RKO (cell line): Measurements from ENCODE around the gene SMG6.
"Not testable (repeated sequence)": the region's sequence is repeated elsewhere in the genome, so short reads cannot be mapped to it uniquely, and the experiment has no call there.

Source experiments
- DNase-seq: peaks from one replicate; pipeline ENCODE4 v3.0.0-alpha.2; 2016; ENCODE audit warnings: low spot score

Gene SMG6

DNA sequence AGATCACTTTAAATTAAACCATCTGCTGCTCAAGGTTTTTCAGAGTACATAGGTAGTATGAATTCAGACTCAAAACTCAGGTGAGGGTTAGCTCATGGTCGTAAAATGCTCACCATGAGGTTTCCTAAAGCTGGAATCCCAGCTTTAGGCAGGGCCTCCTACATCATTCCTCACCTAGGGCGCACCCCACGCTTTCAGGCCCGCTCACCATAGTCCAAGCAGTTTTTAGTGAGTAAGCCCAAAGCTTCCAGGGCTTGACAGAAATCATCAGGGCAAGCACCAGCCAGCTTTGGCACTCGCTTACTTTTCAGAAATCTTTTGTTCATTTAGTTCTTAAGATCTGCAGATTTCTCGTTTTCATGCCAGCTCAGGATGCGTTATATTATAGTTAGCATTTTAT, 158.9 kb downstream of the SMG6 start:
- DNase-seq, result no peak

DNA sequence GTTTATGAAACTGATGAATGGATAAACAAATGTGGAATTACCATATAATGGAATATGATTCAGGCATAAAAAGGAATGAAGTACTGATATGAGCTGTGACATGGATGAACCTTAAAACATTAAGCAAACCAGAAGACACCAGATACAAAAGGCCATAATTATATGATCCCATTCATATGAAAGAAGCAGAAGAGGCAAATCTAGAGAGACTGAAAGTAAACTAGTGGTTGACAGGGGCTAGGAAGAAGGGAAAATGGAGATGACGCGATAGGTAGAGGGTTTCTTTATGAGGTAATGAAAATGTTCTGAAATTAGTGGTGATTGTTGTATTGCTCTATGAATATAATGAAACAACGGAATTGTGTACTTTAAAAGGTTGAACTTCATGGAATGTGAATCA, 160.3 kb downstream of the SMG6 start:
- no peak for DNase-seq

DNA sequence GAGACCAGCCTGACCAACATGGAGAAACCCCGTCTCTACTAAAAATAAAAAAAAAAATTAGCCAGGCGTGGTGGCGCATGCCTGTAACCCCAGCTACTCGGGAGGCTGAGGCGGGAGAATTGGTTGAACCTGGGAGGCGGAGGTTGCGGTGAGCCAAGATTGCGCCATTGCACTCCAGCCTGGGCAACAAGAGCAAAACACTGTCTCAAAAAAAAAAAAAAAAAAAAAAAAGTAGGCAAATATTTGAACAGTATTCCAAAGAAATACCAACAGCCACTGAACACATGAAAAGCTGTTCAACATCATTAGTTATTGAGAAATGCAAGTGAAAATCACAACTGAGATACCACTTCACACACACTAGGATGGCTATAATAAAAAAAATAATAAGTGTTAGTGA, 160.9 kb downstream of the SMG6 start:
- not testable (repeated sequence) for DNase-seq

DNA sequence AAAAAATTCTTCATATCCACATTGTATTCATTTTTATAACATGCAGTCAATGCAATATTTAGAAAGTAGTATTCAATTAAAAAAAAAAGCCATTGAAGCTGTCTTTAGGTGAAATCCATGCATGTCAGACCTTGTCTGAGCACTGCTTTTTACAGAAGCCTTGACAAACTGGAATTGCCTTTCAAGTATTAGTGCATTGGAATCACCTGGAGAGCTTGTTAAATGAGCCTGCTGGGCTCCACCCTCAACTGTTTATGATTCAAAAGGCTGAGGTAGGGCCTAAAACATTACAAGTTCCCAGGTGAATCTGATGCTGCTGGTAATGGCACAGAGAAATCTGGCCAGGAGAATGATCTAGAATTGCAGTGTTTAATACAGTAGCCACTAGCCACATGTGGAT, 162.9 kb downstream of the SMG6 start:
- no peak for DNase-seq

DNA sequence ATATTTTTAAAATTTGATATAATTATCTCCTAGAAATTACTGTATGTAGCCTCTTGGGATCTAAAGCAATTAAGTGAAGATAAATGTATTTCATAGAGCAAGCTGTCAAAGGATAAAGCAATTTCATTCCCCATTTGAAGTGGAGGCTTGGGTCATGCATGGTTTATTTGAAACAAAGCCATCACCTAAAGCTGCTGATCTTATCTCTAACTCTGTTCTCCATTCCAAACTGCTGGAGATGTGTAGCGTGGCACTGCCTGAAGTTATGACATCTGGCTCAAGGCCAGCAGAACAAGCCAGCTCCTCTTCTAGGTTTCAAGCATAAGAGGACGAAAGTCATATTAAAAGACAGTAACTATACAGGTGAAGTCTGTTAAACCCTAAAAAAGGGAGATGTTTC, 164.8 kb downstream of the SMG6 start:
- DNase-seq, result no peak

DNA sequence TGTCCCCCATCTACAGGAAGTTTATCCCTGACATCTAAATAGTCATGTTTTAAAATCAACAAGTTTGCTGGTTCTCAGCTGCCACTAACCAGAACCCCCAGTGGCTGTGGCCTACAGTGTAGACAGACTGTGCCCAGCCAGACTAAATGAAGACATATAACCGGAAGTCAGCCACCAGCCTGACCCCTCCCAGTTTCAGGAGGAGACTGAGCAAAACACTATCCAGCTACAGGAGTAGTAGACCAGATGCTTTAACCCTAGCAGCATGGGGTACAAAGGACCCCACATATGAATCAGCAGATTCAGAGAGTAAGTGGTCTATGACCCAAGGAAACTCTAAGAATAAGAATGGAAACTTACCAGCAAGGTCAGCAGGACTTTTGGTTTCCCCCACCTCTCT, 165.3 kb downstream of the SMG6 start:
- DNase-seq, result no peak

DNA sequence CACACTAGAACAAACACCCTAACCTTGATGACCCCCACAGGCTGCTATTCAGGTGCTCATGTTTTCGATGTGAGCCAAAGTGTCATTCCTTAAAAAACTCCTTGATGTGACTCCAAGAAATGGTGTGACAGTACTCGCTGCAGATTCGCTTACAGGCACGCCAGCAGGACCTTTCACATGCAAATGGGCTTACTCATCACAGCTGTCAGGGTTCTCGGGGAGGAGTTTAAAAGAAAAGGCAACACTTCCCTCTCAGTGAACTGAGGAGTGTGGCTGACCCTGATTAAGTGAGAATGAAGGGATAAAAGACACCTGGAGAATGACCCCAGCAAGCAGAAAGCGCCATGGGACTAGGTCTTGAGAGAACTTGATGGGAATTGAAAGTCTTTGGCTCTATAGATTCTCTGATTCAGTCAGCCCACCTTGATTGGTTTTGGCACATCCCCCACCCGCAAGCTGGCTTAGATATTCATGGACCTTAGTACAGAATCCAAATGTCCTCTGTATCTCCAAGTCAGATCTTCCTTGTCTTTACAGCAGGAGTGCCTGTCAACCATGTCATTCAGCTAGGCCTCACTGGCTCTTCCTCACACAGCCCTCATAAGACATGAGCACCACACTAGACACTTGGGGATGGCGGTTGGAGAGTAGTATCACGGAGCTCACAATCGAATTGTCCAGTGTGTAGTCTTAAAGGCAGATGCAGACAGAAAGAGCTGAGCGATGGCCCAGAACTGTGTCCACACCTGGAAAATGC, 166.1 kb downstream of the SMG6 start:
- no peak for DNase-seq

DNA sequence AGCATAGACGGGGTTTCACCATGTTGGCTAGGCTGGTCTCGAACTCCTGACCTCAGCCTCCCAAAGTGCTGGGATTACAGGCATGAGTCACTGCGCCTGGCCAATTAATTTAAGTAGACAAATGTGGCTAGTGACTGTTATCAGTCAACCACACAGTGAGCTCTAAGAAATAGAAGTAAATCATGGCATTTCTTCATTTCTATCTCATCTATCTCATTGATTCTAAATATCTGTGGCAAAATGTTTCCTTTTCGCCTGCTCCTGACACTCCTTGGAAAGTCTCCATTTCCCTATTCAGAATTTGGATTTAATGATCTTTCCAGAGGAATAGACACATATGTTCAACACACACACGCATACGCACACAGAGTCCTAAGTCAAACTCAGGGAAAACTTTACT, 167.3 kb downstream of the SMG6 start:
- no peak for DNase-seq

DNA sequence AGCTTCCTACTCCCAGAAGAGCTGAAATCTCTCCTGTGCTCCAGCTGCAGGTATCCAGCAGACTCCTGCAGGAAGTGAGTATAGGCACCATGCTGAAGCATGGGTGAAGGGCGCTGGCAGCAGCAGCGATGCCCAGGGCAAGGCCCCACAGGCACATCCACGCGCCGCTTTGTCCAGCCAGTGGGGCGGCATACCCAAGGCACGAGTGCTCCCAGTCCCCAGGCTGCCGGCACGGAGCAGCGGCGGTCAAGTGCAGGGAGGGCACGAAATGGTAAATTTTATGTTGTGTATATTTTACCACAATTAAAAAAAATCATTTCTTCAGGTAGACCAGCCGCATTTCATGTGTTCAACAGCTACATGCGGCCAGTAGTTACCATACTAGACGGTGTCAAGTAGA, 175.6 kb downstream of the SMG6 start:
- DNase-seq, result no peak

DNA sequence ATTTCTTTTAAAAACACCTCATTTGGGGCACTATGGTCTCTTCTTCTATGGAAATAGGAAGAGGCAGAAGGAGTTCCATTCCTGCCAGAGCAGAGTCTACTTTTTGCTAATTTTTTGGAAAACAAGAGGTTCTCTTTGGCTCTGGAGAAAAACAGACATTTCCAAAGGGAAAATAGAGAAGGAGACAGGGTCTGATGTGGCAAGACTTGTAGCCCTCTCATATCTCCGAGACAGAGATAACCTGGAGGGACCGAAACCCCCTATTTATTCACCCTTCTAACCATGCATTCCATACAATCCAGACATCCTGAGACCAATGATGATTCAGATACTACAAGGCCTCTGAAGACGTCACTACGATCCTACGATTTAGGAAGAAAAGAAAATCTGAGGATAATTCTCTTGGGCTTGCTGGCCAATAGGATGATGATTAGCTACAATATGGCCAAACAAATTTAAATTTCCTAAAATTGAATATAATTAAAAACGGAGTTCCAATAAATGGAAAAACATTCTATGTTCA, 178.5 kb downstream of the SMG6 start:
- no peak for DNase-seq

DNA sequence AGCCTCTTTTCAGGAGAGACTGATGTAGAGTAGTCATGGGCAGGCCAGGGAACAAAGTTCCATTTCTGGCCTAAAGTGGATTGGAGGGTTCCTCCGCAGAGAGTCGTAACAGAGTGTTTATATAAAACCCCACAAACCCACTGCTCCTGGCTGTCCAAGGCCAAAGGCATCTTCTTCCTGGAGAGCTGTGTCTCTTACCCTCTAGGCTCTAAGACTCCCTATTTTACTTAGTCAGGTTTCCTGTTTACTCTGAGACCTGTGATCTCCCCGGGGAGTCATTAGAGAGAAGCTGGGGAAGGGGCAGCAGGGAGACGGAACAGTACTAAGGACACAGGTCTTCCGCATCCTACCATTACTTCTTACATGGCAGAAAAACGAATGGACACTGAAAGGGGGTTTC, 179.2 kb downstream of the SMG6 start:
- DNase-seq, result no peak

DNA sequence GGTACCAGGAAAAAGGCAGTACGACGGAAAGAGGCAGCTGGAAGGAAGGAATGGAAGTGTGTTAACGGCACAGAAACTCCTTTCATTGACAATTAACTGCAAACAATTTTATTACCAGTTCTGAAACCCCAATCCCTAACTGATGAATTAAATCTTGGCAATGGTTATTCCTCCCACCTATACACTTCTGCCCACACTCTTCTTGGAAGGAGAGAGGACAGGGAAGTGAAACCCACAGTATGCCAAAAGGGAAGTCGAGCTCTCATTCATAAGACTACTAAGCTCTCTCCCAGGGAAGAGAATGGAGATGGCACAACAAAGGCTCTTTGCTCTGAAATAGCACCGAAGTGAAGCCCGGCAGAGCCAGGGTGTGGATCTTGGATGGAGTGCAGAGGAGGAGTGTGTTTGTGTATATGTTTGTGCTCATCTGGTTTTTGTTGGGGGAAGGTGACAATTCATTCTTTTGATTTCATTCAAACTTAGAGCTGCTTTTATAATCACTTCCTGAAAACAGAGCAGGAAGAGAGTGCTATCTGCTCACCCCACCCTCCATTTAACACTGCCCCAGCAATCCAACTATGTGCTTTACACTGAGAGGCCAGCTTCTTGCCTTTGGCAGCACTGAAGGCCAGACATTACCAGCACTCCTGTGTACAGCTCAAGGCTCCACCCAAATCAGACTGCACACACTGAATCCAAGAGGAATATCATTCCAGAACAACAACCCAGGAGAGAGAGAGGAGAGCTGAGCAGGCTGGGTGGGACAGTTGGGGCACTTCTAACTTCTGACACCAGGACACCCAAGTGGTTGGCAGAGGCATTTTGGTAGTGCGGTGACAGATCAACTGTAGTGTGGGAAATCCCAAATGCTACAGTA, 180.0 kb downstream of the SMG6 start:
- no peak for DNase-seq

DNA sequence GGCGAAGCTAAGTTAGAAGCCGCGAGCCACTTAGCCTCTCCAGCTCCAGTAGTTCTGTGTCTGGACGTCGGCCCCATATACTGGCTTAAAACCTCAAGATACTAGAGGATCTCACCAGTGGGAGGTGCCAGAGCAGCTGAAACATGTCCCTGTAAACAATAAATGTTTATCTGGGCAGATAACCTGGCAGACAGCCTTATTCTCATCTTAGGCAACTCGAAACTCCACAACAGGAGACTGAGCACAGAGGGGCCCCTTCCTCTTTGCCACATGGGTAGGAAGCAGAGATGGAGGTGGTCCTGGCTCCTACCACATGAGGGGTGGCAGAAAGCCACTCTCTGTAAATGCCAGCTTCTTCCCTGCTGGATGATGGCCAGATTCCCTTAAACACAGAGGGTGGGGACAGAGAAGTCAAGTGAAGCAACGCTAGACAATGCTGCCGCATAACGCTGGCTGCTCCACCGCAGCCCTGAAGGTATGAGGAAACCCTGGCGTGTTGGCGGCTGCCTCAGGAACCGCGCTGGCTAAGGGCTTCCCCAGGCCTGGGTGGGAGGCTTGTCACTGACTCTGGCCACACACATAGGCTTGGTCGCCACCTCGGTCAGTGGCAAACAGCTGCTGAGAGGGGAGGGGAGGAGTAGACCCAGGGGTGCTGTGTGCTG, 180.8 kb downstream of the SMG6 start:
- DNase-seq, result no peak

DNA sequence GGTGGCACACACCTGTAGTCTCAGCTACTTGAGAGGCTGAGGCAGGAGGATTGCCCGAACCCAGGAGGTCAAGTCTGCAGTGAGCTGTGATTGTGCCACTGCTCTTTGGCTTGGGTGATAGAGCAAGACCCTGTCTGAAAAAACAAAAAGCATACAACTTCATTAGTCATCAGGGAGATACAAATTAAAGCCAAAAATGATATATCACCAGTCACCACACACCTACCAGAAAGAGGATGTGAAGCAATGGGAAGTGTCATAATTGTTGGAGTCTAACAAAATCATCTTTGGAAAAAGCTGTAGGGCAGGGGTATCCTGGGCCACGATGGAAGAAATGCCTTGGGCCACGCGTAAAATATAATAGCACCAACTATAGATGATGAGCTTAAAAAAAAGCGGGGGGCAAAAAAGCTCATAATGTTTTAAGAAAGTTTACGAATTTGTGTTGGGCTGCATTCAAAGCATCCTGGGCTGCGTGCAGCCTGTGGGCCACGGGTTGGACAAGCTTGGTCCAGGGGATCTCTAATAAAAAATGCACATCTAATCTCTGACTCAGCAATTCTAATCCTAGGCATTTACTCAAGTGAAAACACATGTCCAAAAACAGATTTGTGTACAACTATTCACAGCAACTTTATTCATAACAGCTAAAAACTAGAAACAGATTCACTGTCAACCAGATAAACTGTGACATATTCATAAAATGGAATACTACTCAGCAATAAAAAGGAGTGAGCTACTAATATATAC, 182.8 kb downstream of the SMG6 start:
- no peak for DNase-seq

DNA sequence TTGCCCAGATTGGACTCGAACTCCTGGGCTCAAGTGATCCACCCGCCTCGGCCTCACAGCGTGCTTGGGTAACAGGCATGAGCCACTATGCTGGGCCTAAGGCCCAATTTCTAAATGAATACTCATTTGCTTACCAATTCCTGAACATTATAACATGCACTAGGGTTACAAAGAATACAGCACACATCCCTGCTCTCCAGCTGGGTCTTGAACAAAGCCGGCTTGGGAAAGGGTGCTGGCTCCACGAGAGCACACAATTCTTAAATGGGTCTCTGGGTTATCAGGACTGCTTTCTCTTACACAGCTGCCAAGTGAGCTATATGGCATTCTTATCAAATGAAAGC, 190.3 kb downstream of the SMG6 start:
- no peak for DNase-seq

DNA sequence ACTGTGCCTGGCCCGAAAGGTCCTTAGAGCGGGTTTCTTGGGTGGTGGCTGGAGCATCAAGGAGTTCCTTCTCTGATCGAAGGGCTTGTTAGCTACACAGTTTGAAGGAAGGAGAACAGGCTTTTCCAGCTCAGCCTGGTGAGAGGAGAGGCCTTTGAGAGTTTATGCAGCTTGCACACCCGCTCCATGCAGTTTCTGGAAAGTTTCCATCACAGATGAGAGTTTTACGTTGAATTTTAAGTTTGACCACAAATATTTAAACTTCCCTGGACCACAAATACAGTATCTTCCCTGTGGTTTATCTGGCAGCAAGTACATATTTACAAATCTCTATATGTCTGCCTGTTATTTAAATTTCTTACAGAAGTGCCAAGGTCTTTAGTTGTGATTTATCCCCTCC, 191.9 kb downstream of the SMG6 start:
- DNase-seq, result no peak

DNA sequence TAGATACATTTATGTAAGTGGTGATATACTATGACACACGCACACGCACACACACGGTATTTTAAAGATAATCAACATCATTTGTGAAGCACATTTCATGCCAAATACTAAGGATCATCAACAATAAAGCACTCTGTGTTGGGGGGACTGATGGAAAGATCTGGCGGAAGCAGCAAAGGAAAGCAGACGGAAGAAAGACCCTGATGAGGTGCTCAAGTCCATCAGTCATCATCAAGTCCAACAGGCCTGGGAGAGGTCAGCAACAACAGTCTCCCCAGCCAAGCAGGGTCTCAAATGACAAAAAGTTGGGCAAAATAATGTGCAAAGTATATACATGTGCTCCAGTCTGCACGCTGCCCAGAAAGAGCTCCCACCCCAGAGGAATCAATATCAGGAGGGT, 193.1 kb downstream of the SMG6 start:
- no peak for DNase-seq

DNA sequence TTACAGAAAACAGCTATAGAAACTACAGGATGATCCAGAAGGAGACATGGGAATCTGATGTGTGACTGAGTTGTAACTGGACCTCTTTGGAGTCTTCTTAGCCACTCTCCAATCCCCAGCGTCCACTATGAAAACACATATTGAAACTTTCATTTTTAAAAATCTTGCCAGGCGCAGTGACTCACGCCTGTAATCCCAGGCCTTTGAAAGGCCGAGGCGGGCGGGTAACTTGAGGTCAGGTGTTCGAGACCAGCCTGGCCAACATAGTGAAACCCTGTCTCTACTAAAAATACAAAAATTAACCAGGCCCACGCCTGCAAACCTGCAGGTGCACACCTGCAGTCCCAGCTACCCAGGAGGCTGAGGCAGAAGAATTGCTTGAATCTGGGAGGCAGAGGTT, 195.4 kb downstream of the SMG6 start:
- no peak for DNase-seq

DNA sequence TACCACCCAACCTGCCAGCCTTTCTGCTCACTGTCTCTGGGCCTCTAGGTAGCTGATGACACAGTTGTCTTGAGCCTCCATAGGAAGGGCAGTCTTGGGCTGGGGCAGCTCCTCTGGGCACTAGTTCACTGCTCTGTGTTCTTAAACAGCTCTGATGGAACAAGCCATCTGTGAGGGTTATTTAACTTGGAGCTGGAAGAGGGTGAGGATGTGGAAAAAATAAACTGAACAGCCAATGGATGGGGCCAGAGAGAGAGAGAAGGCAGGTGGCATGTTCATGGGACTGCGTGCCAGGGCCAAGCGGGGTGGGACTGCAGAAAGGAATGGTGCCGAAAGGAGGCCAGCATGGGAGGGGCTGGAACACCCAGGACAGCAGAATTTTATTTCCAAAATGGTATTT, 196.1 kb downstream of the SMG6 start:
- DNase-seq, result no peak

DNA sequence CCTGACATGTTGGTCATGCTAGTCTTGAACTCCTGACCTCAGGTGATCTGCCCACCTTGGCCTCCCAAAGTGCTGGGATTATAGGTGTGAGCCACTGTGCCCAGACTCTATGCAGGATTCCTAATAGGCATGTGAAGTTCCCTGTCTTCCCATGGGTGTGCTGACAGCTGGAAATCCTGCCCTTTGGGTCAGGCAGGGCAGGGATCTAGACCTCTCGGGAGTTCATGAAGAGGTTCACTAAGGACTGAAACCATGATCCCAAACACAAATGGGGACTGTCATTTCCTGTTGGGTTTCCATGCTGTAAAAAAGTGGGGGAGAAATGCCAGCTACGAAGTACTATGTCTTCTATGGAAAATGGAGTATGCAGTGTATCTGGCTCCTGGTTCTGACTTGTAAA, 196.5 kb downstream of the SMG6 start:
- DNase-seq, result no peak

DNA sequence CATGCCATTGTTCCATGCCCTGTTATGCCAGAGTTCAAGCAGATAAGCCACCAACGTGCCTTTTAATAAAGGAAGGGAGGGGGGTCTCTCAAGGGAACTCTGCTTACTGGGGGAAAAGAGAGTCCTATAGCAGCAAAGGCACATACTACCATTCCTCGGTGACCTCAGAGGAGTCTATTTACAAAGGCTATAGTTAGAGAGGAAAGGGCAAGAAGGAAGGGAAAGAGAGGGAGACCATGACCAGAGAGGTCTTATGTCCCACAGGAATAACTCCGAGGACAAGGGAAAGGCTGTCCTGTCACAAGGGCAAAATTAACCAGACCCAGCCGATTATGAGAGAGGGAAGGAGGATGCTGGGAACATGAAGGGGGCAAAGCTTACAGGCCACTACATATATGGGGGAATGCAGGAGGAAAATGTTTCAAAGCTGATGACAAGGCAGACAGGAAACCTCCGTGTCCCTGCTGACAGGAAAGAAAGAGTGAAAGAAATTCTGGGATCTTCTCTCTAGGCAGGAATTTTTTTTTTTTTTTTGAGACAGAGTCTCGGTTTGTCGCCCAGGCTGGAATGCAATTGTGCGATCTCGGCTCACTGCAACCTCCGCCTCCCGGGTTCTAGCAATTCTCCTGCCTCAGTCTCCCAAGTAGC, 197.2 kb downstream of the SMG6 start:
- DNase-seq, result no peak

DNA sequence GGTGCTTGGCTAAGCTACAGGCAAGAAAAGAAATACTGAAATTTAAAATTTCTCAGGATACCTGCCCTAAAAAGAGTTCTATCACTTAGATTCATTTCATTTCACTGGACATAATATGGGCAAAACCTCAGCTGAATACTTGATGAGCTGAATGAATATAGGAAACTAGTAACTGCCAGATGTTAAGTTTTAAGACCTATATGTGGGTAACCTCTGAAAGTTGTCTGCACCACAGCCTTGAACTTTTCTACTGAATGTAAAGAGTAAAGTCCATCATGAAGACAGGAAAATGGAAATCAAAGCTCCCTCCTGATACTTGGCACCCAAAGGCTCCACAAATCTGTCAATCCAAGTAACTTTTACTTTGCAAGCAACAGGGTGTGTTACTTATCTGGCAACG, 197.9 kb downstream of the SMG6 start:
- no peak for DNase-seq
